ENCODE data around the gene HELLS.

DNA sequence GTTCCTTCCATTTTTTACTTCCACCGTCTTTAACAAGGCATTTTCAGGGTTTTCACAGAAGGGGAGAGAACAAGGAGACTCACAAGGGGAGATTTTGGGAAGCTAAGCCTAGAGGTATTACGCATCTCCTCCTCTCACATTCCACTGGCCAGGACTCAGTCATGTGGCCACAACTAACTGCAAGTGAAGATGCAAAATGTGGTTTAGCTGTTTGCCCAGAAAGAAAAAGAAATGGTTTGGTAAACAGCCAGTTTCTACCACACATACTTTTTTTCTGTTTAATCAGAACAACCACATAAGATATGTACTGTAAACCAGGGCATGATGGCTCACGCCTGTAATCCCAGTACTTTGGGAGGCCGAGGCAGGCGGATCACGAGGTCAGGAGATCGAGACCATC, 21.4 kb upstream of the HELLS start:
- TF ChIP-seq, protein P1, sequence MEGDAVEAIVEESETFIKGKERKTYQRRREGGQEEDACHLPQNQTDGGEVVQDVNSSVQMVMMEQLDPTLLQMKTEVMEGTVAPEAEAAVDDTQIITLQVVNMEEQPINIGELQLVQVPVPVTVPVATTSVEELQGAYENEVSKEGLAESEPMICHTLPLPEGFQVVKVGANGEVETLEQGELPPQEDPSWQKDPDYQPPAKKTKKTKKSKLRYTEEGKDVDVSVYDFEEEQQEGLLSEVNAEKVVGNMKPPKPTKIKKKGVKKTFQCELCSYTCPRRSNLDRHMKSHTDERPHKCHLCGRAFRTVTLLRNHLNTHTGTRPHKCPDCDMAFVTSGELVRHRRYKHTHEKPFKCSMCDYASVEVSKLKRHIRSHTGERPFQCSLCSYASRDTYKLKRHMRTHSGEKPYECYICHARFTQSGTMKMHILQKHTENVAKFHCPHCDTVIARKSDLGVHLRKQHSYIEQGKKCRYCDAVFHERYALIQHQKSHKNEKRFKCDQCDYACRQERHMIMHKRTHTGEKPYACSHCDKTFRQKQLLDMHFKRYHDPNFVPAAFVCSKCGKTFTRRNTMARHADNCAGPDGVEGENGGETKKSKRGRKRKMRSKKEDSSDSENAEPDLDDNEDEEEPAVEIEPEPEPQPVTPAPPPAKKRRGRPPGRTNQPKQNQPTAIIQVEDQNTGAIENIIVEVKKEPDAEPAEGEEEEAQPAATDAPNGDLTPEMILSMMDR (IDR thresholded peaks at IDR 0.05) = no peak
- no peak for TF ChIP-seq POLR2A (IDR thresholded peaks at IDR 0.05)

Measured in tibial nerve (tissue), 3 donors.